Smooth muscle cell (in vitro differentiated cells): Measurements from ENCODE around the gene PUM1. TPM values are rescaled to one million over a fixed set of nuclear protein-coding genes. Genes with fewer than 3 reads are reported as not detected.

ENCODE experiments used
- DNase-seq: peaks from one replicate; lab custom pipeline; 2025; ENCODE audit not compliant: unreplicated experiment; lab: John Stamatoyannopoulos, UW
- H2AFZ ChIP-seq: fragments of 200-600 bp; sonication (generic); 2 replicates; pipeline ENCODE4 v1.6.0; 2016; ENCODE audit warnings: antibody characterized with exemption, low read depth, mild to moderate bottlenecking
- H3F3A ChIP-seq: fragments of 200-600 bp; sonication (generic); 2 replicates; pipeline ENCODE4 v1.6.0; 2017; ENCODE audit warnings: antibody characterized with exemption, low read depth
- H3K27ac ChIP-seq: fragments of 200-600 bp; sonication (generic); 2 replicates; pipeline ENCODE4 v1.5.1; 2016; ENCODE audit warnings: low read depth, mild to moderate bottlenecking
- H3K27me3 ChIP-seq: fragments of 200-600 bp; sonication (generic); 2 replicates; pipeline ENCODE4 v1.6.1; 2016; ENCODE audit warnings: low read depth, mild to moderate bottlenecking
- H3K36me3 ChIP-seq: fragments of 200-600 bp; sonication (generic); 2 replicates; pipeline ENCODE4 v1.5.1; 2016; ENCODE audit warnings: low read depth
- H3K4me1 ChIP-seq: fragments of 200-600 bp; sonication (generic); 2 replicates; pipeline ENCODE4 v1.5.1; 2016; ENCODE audit warnings: low read depth
- H3K4me2 ChIP-seq: fragments of 200-600 bp; sonication (generic); 2 replicates; pipeline ENCODE4 v1.6.0; 2016; ENCODE audit warnings: mild to moderate bottlenecking
- H3K4me3 ChIP-seq: fragments of 200-600 bp; sonication (generic); 2 replicates; pipeline ENCODE4 v1.5.1; 2016; ENCODE audit warnings: mild to moderate bottlenecking
- H3K79me2 ChIP-seq: fragments of 200-600 bp; sonication (generic); 2 replicates; pipeline ENCODE4 v1.6.0; 2016; ENCODE audit warnings: low read depth, mild to moderate bottlenecking
- H3K9ac ChIP-seq: fragments of 200-600 bp; sonication (generic); 2 replicates; pipeline ENCODE4 v1.6.0; 2016; ENCODE audit warnings: low read depth
- H3K9me3 ChIP-seq: fragments of 200-600 bp; sonication (generic); replicated peaks from 2 replicates; pipeline ENCODE4 v1.5.1; 2016; ENCODE audit warnings: low read depth
- H4K20me1 ChIP-seq: fragments of 200-600 bp; sonication (generic); 2 replicates; pipeline ENCODE4 v1.6.0; 2016; ENCODE audit warnings: low read depth
- CTCF ChIP-seq: fragments of 200-600 bp; sonication (generic); IDR thresholded peaks from 2 replicates; pipeline ENCODE4 v1.5.1; 2017; ENCODE audit warnings: borderline replicate concordance, mild to moderate bottlenecking, antibody characterized with exemption; ENCODE audit not compliant: insufficient read depth, poor library complexity, severe bottlenecking
- WGBS: methylation state at CpG from one replicate; pipeline ENCODE4 v1.1.7; 2016; ENCODE audit warnings: low lambda C conversion rate; 5-methylcytosine and 5-hydroxymethylcytosine counted together
- polyA plus RNA-seq: library from polyadenylated mRNA; unstranded; fragments of >200 nt; fragmentation: Nextera tagmentation; extraction: Ambion mirVana; gene quantifications from 2 replicates; pipeline ENCODE4 v1.2.1, GENCODE V29; 2016
- total RNA-seq: library from RNA; depleted of rRNA; stranded (reverse); fragments of >200 nt; gene quantifications from 2 replicates; pipeline ENCODE4 v1.2.3, GENCODE V29; 2014

PUM1 gene
- total and polyA plus RNA-seq, 2 experiments from 2014 or later, result 49.0 to 78.2 TPM

GRCh38 chr1:30971496-30971895 is 94.0 kb downstream of the PUM1 start:
- H3K79me2 ChIP-seq, result peaks cover 81% of the 10 kb centered on the region
- no peaks in the 10 kb centered on the region for H3K27me3 ChIP-seq
- H3K4me3 ChIP-seq, result no peak overlapping the region
- no peak overlapping the region for H3K4me2 ChIP-seq
- H3K9ac ChIP-seq, result no peak overlapping the region
- peaks cover 16% of the 10 kb centered on the region for H3K4me1 ChIP-seq
- no peak for DNase-seq
- WGBS, result 95% methylated on average over 2 of the region's 2 CpGs
- H3K36me3 ChIP-seq, result no peaks in the 10 kb centered on the region
- H3K9me3 ChIP-seq, result no peaks in the 10 kb centered on the region
- no peak for TF ChIP-seq CTCF
- peaks cover 14% of the 10 kb centered on the region for H3F3A ChIP-seq
- no peak overlapping the region for H2AFZ ChIP-seq
- peaks cover 97% of the 10 kb centered on the region for H4K20me1 ChIP-seq
- no peak overlapping the region for H3K27ac ChIP-seq

- DNase-seq, result no peak
- H3K9ac ChIP-seq, result no peak overlapping the region
- TF ChIP-seq CTCF, result no peak
- H3K27ac ChIP-seq, result no peak overlapping the region
- no peaks in the 10 kb centered on the region for H3K27me3 ChIP-seq
- H3F3A ChIP-seq, result peaks cover 20% of the 10 kb centered on the region
- peaks cover 20% of the 10 kb centered on the region for H3K4me1 ChIP-seq
- no peak overlapping the region for H3K4me2 ChIP-seq
- no peak overlapping the region for H3K4me3 ChIP-seq
- H4K20me1 ChIP-seq, result peaks cover 97% of the 10 kb centered on the region
- H2AFZ ChIP-seq, result no peak overlapping the region
- no peaks in the 10 kb centered on the region for H3K36me3 ChIP-seq
- H3K9me3 ChIP-seq, result no peaks in the 10 kb centered on the region
- peaks cover 71% of the 10 kb centered on the region for H3K79me2 ChIP-seq
Observed at GRCh38 chr1:30969903-30970302, 95.6 kb downstream of the PUM1 start.

GRCh38 chr1:30968220-30968971 is 97.1 kb downstream of the PUM1 start:
- no peak for DNase-seq
- H4K20me1 ChIP-seq, result peaks cover 97% of the 10 kb centered on the region
- H3K27ac ChIP-seq, result no peak overlapping the region
- peaks cover 70% of the 10 kb centered on the region for H3K79me2 ChIP-seq
- peaks cover 25% of the 10 kb centered on the region for H3F3A ChIP-seq
- TF ChIP-seq CTCF, result no peak
- no peak overlapping the region for H2AFZ ChIP-seq
- no peaks in the 10 kb centered on the region for H3K27me3 ChIP-seq
- H3K4me2 ChIP-seq, result no peak overlapping the region
- H3K4me3 ChIP-seq, result no peak overlapping the region
- WGBS, result 95% methylated on average over 8 of the region's 8 CpGs
- H3K4me1 ChIP-seq, result peaks cover 14% of the 10 kb centered on the region
- H3K9me3 ChIP-seq, result no peaks in the 10 kb centered on the region
- peaks cover 4% of the 10 kb centered on the region for H3K36me3 ChIP-seq
- H3K9ac ChIP-seq, result no peak overlapping the region
